Measurements from ENCODE around the gene PLA2G4C. TPM values are rescaled to one million over a fixed set of nuclear protein-coding genes. Genes with fewer than 3 reads are reported as not detected.

The PLA2G4C gene
- total and polyA plus RNA-seq, 2 of the 8 experiments (the other 6 are each of a cell fraction or from before 2014, with no cell fraction given): 14.9 to 20.5 TPM

- Histone ChIP-seq H3K56ac (replicated peaks; ENCODE audit: insufficient read length, low read depth, low read length) (no peak overlapping the region), H3K27ac (ENCODE audit: low read depth, low read length) (no peak overlapping the region), H3K18ac (ENCODE audit: extremely low read depth, low read length) (no peak overlapping the region), H3K23me2 (ENCODE audit: low read depth, low read length) (no peaks in the 10 kb centered on the region; the same call in 1 of the 2 replicates), H3K9me3 (ENCODE audit: insufficient read depth in 2 of 2, low read depth in 1 of 2, low read length in 1 of 2) (no peaks in the 10 kb centered on the region), H2AFZ (ENCODE audit: low read length) (no peak overlapping the region), H4K20me1 (replicated peaks in 1 of 2; ENCODE audit: control insufficient read depth in 1 of 2, insufficient read depth in 2 of 2, low read length in 2 of 2) (no peaks in the 10 kb centered on the region), H2BK5ac (ENCODE audit: low read depth, low read length) (no peak overlapping the region), H2BK20ac (ENCODE audit: low read length) (no peak overlapping the region), H3K4me1 (replicated peaks in 1 of 4; ENCODE audit: control insufficient read depth in 3 of 4, insufficient read depth in 4 of 4, low read length in 3 of 4) (no peaks in the 10 kb centered on the region), H4K5ac (ENCODE audit: insufficient read length, low read depth, low read length) (no peak overlapping the region), H3K36me3 (ENCODE audit: control insufficient read depth in 2 of 4, insufficient read depth in 4 of 4, low read length in 3 of 4) (no peaks in the 10 kb centered on the region; a peak in 2 of 8 replicates), H3K79me2 (ENCODE audit: control insufficient read depth in 1 of 2, insufficient read depth in 2 of 2, low read length in 2 of 2) (no peaks in the 10 kb centered on the region), H2AK5ac (ENCODE audit: low read depth, low read length) (no peak overlapping the region), H4K91ac (replicated peaks; ENCODE audit: insufficient read length, low read length) (no peak overlapping the region), H3K14ac (ENCODE audit: insufficient read length) (no peak overlapping the region), H2BK15ac (ENCODE audit: low read length) (no peak overlapping the region), H3K79me1 (ENCODE audit: low read depth, low read length) (no peaks in the 10 kb centered on the region), H3K27me3 (replicated peaks in 1 of 4; ENCODE audit: control insufficient read depth in 3 of 4, extremely low read depth in 1 of 4, insufficient read depth in 3 of 4, low read length in 3 of 4) (no peaks in the 10 kb centered on the region), H2BK12ac (ENCODE audit: low read depth, low read length) (no peak overlapping the region), H3K4me3 (ENCODE audit: extremely low read depth in 1 of 4, insufficient read depth in 2 of 4, low read depth in 3 of 4, low read length in 4 of 4) (no peak overlapping the region), H4K8ac (ENCODE audit: extremely low read depth, insufficient read depth, low read length) (no peak overlapping the region), H3K4me2 (ENCODE audit: insufficient read depth in 1 of 2, low read depth in 2 of 2, low read length in 2 of 2) (no peak overlapping the region), H3K4ac (replicated peaks; ENCODE audit: insufficient read length, low read depth, low read length) (no peak overlapping the region), H3K23ac (ENCODE audit: insufficient read length) (no peak overlapping the region), H2BK120ac (replicated peaks; ENCODE audit: low read depth, low read length) (no peak overlapping the region), H3K9ac (replicated peaks in 1 of 4; ENCODE audit: extremely low read depth in 1 of 4, low read depth in 3 of 4, low read length in 3 of 4) (no peak overlapping the region)
- FAIRE-seq (no peak), DNase-seq (ENCODE audit: low read depth in 1 of 2, low spot score in 2 of 2) (no peak)
- CTCF ChIA-PET (ENCODE audit: partially characterized antibody): interaction anchor here (1.6 kb wide), 1 partner anchor 20 kb away, joined by 4 read pairs; no protein-coding TSS in a partner anchor
- WGBS, 2 experiments (ENCODE audit: extremely low coverage in 1 of 2, insufficient coverage in 1 of 2, insufficient read length in 1 of 2, insufficient replicate concordance in 2 of 2, low coverage in 1 of 2, low lambda C conversion rate in 2 of 2, missing lambda C conversion rate in 1 of 2): 81% methylated on average over 10 of the region's 10 CpGs; no CpG with 5 or more reads in 1 of the 2 experiments
- POLR2A ChIA-PET (ENCODE audit: partially characterized antibody): interaction anchor here (0.6 kb wide), 1 partner anchor 286 kb away, joined by 3 read pairs; no protein-coding TSS in a partner anchor
- no peak for TF ChIP-seq CTBP2 (IDR thresholded peaks at IDR 0.05; ENCODE audit: borderline replicate concordance, insufficient read depth, insufficient read length, low read length)
- no peak for TF ChIP-seq RXRA (IDR thresholded peaks at IDR 0.05; ENCODE audit: insufficient read depth, low read depth, low read length)
- TF ChIP-seq POU5F1 (IDR thresholded peaks at IDR 0.05; ENCODE audit: low read depth, low read length): no peak
- TF ChIP-seq KDM1A (IDR thresholded peaks at IDR 0.05; ENCODE audit: borderline replicate concordance, low read length): no peak
- TF ChIP-seq CEBPB (IDR thresholded peaks at IDR 0.05; ENCODE audit: low read depth, low read length): no peak
- no peak for TF ChIP-seq SIRT6 (IDR thresholded peaks at IDR 0.05; ENCODE audit: low read length)
- no peak for TF ChIP-seq GTF2F1 (IDR thresholded peaks at IDR 0.05; ENCODE audit: borderline replicate concordance, low read depth, low read length)
- no peak for TF ChIP-seq RBBP5 (IDR thresholded peaks at IDR 0.05; ENCODE audit: borderline replicate concordance, low read depth, low read length)
- no peak for TF ChIP-seq TEAD4 (IDR thresholded peaks at IDR 0.05; ENCODE audit: low read depth, low read length)
- no peak for TF ChIP-seq RFX5 (IDR thresholded peaks at IDR 0.05; ENCODE audit: borderline replicate concordance, low read depth, low read length)
- TF ChIP-seq SAP30 (IDR thresholded peaks at IDR 0.05; ENCODE audit: insufficient read depth, insufficient replicate concordance, low read length): no peak
- TF ChIP-seq SP2 (IDR thresholded peaks at IDR 0.05; ENCODE audit: low read length): no peak
- no peak for TF ChIP-seq JUND (IDR thresholded peaks at IDR 0.05; ENCODE audit: low read length)
- TF ChIP-seq SIX5 (IDR thresholded peaks at IDR 0.05; ENCODE audit: low read depth, low read length): no peak
Observed at GRCh38 chr19:48051335-48052033, 59.1 kb downstream of the PLA2G4C start.
